ENCODE data around the gene ADAMTSL1. TPM values are rescaled to one million over a fixed set of nuclear protein-coding genes. Genes with fewer than 3 reads are reported as not detected.
A peak's percentile ranks its signal among the peaks of the same experiment; 100 is the strongest.

ADAMTSL1 gene
- total RNA-seq, 1 experiment from 2014 or later, result 25.5 TPM

DNA sequence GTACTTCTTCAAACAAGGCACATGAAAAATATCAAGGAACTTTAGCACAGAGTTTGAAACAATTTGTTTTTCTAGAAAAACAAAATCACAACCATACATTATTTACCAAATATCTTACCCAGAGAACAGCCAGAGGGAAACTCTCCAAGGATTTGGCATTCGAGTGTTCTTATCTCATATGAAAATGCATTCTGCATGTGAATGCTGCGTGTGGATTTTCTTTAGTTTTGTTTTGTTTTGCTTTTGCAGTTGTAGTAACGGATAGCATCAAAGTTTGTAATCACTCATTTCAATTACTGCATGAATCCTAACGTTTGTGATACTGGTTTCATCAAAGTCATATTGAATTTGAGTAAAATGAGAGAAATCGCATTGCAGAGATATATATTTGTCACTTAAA, 28.0 kb downstream of the ADAMTSL1 start:
- DNase-seq (ENCODE audit: low spot score), result no peak

GRCh38 chr9:18502546-18502945, 28.6 kb downstream of the ADAMTSL1 start:
- no peak for DNase-seq (ENCODE audit: low spot score)

- DNase-seq (ENCODE audit: low spot score), result no peak
Observed at GRCh38 chr9:18504707-18505106, 30.8 kb downstream of the ADAMTSL1 start.

DNA sequence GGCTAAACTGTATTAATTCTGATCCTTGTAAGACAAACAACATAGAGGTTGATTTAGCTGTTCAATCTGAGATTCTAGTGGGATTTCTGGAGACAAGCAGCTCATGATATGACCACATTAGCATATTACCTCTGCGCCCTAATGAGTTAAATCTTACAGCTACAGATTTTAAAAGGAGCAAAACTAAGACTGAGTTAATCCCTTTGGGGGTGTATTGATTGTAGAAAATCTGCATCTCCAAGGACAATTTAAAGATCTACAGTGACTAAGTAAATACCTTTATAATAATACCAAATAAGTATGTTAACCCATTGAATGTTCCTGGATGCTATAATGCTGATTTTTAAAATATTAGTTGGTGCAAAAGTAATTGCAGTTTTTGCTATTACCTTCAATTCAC, 33.2 kb downstream of the ADAMTSL1 start:
- DNase-seq (ENCODE audit: low spot score), result no peak

- DNase-seq (ENCODE audit: low spot score), result no peak
Observed at GRCh38 chr9:18516514-18516913, 42.6 kb downstream of the ADAMTSL1 start.

DNA sequence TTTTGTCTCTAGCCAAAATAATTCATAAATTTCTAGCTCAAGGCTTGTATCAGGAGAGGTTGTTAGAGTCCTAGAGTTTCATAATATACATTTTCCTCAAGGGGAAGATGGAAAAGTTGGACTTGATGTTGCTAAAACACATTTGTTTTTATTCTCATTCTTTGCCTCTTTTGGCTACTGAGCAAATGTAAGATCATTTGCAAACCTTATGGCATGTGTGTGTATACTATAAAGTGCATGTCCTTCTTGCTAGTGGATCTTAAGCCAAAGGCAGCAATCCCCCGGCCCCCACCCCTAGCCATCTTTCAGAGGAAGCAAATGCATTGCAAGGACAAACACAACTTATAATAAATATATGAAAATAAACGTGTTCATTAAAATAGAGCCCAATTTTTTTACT, 43.0 kb downstream of the ADAMTSL1 start:
- DNase-seq (ENCODE audit: low spot score), result no peak

- no peak for DNase-seq (ENCODE audit: low spot score)
Observed at GRCh38 chr9:18520416-18521047, 46.6 kb downstream of the ADAMTSL1 start.

GRCh38 chr9:18526685-18527084, 52.7 kb downstream of the ADAMTSL1 start:
- DNase-seq (ENCODE audit: low spot score), result no peak

GRCh38 chr9:18531136-18532065, 57.4 kb downstream of the ADAMTSL1 start:
- no peak for DNase-seq (ENCODE audit: low spot score)

- DNase-seq (ENCODE audit: low spot score), result no peak
Observed at GRCh38 chr9:18534611-18535010, 60.7 kb downstream of the ADAMTSL1 start.

GRCh38 chr9:18536554-18536953, 62.6 kb downstream of the ADAMTSL1 start:
- DNase-seq (ENCODE audit: low spot score), result no peak

DNA sequence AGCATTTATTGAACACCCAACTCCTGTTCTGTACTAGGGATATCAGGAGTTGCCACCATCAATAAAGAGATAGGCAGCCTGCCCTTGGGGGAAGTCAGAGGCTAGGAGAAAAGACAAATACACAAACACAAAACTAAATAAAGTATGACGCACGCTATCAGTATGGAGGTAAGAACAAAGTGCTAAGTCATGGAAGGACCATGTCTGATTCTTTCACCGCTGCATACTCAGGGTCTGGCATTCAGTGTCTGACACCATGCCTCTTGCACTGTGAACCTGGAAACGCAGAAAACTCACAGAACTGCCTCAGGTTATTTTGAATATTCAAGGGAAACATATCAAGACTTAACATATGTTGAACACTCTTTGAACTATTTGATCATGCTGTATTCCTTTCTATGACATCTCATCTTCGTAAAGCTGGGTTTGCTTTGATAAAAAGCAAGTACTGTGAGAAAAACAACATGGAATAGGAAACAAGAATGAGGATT, 65.3 kb downstream of the ADAMTSL1 start:
- DNase-seq (ENCODE audit: low spot score), result peak; percentile 14

GRCh38 chr9:18542837-18543405, 69.0 kb downstream of the ADAMTSL1 start:
- DNase-seq (ENCODE audit: low spot score), result peak; percentile 13

GRCh38 chr9:18543406-18544192, 69.6 kb downstream of the ADAMTSL1 start:
- DNase-seq (ENCODE audit: low spot score), result no peak

- DNase-seq (ENCODE audit: low spot score), result no peak
Observed at GRCh38 chr9:18544456-18544855, 70.5 kb downstream of the ADAMTSL1 start.

GRCh38 chr9:18545636-18546360, 71.8 kb downstream of the ADAMTSL1 start:
- no peak for DNase-seq (ENCODE audit: low spot score)

GRCh38 chr9:18548456-18548855, 74.5 kb downstream of the ADAMTSL1 start:
- DNase-seq (ENCODE audit: low spot score), result no peak

DNA sequence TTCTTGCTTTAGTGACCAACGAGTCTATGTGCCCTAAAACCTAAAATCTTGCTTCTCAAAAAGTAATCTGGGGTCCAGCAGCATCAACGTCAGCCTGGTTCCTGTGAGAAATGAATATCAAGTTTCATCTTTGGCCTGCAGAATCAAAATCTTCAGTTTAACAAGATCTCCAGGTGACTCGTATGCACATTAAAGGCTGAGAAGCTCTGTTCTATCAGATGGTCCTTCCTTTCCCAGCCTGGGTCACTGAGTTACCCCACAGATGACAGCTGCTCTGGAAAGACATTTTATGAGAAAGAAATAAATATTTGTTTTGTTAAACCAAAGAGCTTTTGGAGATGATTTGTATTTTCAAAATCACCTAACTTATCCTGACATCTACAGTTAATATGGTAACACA, 75.8 kb downstream of the ADAMTSL1 start:
- no peak for DNase-seq (ENCODE audit: low spot score)

DNA sequence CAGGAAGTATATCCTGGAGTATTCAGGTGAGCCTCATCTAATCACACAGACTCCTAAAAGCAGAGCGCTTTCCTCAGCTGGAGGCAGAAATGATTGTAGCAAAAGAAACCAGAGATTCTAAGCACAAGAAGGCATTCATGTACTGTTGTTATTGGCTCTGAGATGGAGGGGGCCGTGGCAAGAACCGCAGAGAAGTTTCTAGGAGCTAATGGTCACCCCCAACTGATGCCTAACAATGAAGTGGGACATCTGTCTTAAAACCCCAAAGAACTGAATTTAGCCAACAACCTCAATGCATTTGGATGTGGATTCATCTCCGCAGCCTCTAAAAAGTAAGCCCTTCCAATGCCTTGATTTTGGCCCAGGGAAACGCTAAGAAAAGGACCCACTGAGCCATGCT, 76.3 kb downstream of the ADAMTSL1 start:
- DNase-seq (ENCODE audit: low spot score), result no peak

DNA sequence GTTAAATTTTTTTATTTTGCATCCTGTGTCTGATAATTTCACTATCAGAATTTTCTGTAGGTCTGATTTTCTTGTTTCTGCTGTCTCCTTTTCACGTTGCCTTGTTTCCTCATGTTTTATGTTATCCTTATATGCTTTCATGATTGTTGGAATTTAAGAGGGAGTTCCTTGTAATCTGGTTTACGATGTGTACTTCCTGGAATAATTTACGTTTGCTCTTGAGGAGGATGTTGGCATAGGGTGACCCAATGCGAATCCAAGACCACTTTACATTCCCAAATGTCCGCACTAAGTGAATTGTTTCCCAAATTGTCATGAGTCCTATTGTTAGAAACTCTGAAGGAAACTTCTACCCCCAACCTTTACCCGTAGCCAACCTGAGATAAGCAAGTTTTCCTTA, 80.3 kb downstream of the ADAMTSL1 start:
- no peak for DNase-seq (ENCODE audit: low spot score)

All from H4 (cell line).